GM18511 (cell line): ENCODE results near the gene NEMP1.
A peak's percentile ranks its signal among the peaks of the same experiment; 100 is the strongest.
"Not testable (repeated sequence)": the region's sequence is repeated elsewhere in the genome, so short reads cannot be mapped to it uniquely, and the experiment has no call there.

Source experiments
- ATAC-seq: cut with Tn5 transposase; IDR thresholded peaks from one replicate; pipeline ENCODE4 v1.9.1; 2021; ENCODE audit warnings: mild to moderate bottlenecking, moderate library complexity; ENCODE audit not compliant: unreplicated experiment

NEMP1 gene

GRCh38 chr12:57031138-57031725 is 47.4 kb downstream of the NEMP1 start:
- peak; percentile 77 for ATAC-seq

GRCh38 chr12:57029457-57029856 is 49.1 kb downstream of the NEMP1 start:
- no peak for ATAC-seq

GRCh38 chr12:57027805-57028153 is 50.8 kb downstream of the NEMP1 start:
- ATAC-seq = no peak

- no peak for ATAC-seq
Measured at GRCh38 chr12:57027011-57027804, 51.4 kb downstream of the NEMP1 start.

- no peak for ATAC-seq
Measured at GRCh38 chr12:57025196-57025595, 53.4 kb downstream of the NEMP1 start.

GRCh38 chr12:57022324-57022723 is 56.3 kb downstream of the NEMP1 start:
- not testable (repeated sequence) for ATAC-seq

- no peak for ATAC-seq
Measured at GRCh38 chr12:57019983-57020719, 58.4 kb downstream of the NEMP1 start.

- ATAC-seq = no peak
Measured at GRCh38 chr12:57018906-57019305, 59.7 kb downstream of the NEMP1 start.

- not testable (repeated sequence) for ATAC-seq
Measured at GRCh38 chr12:57018353-57018752, 60.2 kb downstream of the NEMP1 start.

GRCh38 chr12:57016348-57016747 is 62.2 kb downstream of the NEMP1 start, which contains the start of gene TAC3:
TSS of gene TAC3 (minus strand) at chr12:57016529. CDS start at chr12:57015797, 732 bp downstream.
- ATAC-seq = no peak

GRCh38 chr12:57012600-57013465 is 65.8 kb downstream of the NEMP1 start:
- peak; percentile 85 for ATAC-seq

- ATAC-seq = peak; percentile 56
Measured at GRCh38 chr12:57011438-57012424, 66.9 kb downstream of the NEMP1 start.

GRCh38 chr12:57010627-57011247 is 67.9 kb downstream of the NEMP1 start:
- no peak for ATAC-seq

- no peak for ATAC-seq
Measured at GRCh38 chr12:57009949-57010626, 68.5 kb downstream of the NEMP1 start.

GRCh38 chr12:57008178-57008577 is 70.4 kb downstream of the NEMP1 start:
- no peak for ATAC-seq

GRCh38 chr12:57006809-57007475 is 71.6 kb downstream of the NEMP1 start:
- ATAC-seq = no peak

GRCh38 chr12:57005980-57006808 is 72.4 kb downstream of the NEMP1 start, which contains the start of gene ZBTB39:
TSS of gene ZBTB39 (minus strand) at chr12:57006546. CDS start at chr12:57004917, 1,629 bp downstream.
- ATAC-seq = peak; percentile 70
